Measurements from ENCODE around the gene MBD6.
"Not testable (repeated sequence)": the region's sequence is repeated elsewhere in the genome, so short reads cannot be mapped to it uniquely, and the experiment has no call there.

The MBD6 gene

DNA sequence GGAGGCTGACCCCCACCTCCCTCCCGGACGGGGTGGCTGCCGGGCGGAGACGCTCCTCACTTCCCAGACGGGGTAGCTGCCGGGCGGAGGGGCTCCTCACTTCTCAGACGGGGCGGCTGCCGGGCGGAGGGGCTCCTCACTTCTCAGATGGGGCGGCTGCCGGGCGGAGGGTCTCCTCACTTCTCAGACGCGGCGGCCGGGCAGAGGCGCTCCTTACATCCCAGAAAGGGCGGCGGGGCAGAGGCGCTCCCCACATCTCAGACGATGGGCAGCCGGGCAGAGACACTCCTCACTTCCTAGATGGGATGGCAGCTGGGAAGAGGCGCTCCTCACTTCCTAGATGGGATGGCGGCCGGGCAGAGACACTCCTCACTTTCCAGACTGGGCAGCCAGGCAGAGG is 14.8 kb upstream of the MBD6 start:
- not testable (repeated sequence) for DNase-seq (ENCODE audit: low spot score); ATAC-seq (ENCODE audit: low read depth); H3K4me1 ChIP-seq (ENCODE audit: insufficient read depth, poor library complexity, severe bottlenecking); H3K27me3 ChIP-seq (ENCODE audit: insufficient read depth, poor library complexity, severe bottlenecking); H3K27ac ChIP-seq (ENCODE audit: poor library complexity, severe bottlenecking); H3K9me3 ChIP-seq (ENCODE audit: severe bottlenecking); H3K4me3 ChIP-seq (ENCODE audit: severe bottlenecking)
- H3K36me3 ChIP-seq (ENCODE audit: low read depth) = peaks cover 87% of the 10 kb centered on the region

DNA sequence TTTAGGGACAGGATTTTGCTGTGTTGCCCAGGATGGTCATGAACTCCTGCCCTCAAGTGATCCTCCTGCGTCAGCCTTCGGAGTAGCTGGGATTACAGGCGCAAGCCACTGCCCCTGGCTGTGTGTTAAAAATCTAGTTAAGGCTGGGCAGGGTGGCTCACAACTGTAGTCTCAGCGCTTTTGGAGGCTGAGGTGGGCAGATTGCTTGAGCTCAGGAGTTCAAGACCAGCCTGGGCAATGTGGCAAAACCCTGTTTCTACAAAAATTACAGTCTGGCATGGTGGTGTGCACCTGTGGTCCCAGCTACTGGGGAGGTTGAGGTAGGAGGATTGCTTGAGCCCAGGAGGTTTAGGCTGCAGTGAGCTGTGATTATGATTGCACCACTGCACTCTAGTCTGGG is 11.5 kb upstream of the MBD6 start:
- no peak overlapping the region for H3K4me3 ChIP-seq (ENCODE audit: severe bottlenecking)
- H3K9me3 ChIP-seq (ENCODE audit: severe bottlenecking) = no peaks in the 10 kb centered on the region
- peaks cover 87% of the 10 kb centered on the region for H3K36me3 ChIP-seq (ENCODE audit: low read depth)
- H3K27me3 ChIP-seq (ENCODE audit: insufficient read depth, poor library complexity, severe bottlenecking) = no peaks in the 10 kb centered on the region
- no peak for DNase-seq (ENCODE audit: low spot score)
- no peak for TF ChIP-seq CTCF (IDR thresholded peaks at IDR 0.05; ENCODE audit: poor library complexity, severe bottlenecking)
- ATAC-seq (ENCODE audit: low read depth) = no peak
- H3K4me1 ChIP-seq (ENCODE audit: insufficient read depth, poor library complexity, severe bottlenecking) = peaks cover 7% of the 10 kb centered on the region
- H3K27ac ChIP-seq (ENCODE audit: poor library complexity, severe bottlenecking) = no peak overlapping the region

- Histone ChIP-seq H3K36me3 (ENCODE audit: low read depth) (peaks cover 87% of the 10 kb centered on the region), H3K9me3 (ENCODE audit: severe bottlenecking) (no peaks in the 10 kb centered on the region), H3K4me3 (ENCODE audit: severe bottlenecking) (no peak overlapping the region), H3K27ac (ENCODE audit: poor library complexity, severe bottlenecking) (no peak overlapping the region), H3K4me1 (ENCODE audit: insufficient read depth, poor library complexity, severe bottlenecking) (peaks cover 7% of the 10 kb centered on the region), H3K27me3 (ENCODE audit: insufficient read depth, poor library complexity, severe bottlenecking) (no peaks in the 10 kb centered on the region)
- no peak for TF ChIP-seq CTCF (IDR thresholded peaks at IDR 0.05; ENCODE audit: poor library complexity, severe bottlenecking)
- no peak for ATAC-seq (ENCODE audit: low read depth)
- DNase-seq (ENCODE audit: low spot score) = no peak
These were observed 10.9 kb upstream of the MBD6 start for GRCh38 chr12:57511588-57512325.

DNA sequence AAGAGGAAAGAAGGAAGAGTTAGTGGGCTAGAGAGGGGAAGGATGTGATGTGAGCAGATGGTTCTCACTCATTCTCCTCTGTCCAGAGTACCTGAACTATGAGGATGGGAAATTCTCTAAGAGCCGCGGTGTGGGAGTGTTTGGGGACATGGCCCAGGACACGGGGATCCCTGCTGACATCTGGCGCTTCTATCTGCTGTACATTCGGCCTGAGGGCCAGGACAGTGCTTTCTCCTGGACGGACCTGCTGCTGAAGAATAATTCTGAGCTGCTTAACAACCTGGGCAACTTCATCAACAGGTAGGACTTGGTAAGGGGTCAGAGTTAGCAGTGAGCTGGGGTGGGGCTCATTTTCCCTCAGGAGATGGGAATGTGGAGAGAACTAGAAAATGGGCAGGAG is 10.0 kb upstream of the MBD6 start:
- no peaks in the 10 kb centered on the region for H3K9me3 ChIP-seq (ENCODE audit: severe bottlenecking)
- H3K4me1 ChIP-seq (ENCODE audit: insufficient read depth, poor library complexity, severe bottlenecking) = peaks cover 7% of the 10 kb centered on the region
- no peak overlapping the region for H3K4me3 ChIP-seq (ENCODE audit: severe bottlenecking)
- TF ChIP-seq CTCF (IDR thresholded peaks at IDR 0.05; ENCODE audit: poor library complexity, severe bottlenecking) = no peak
- no peak for DNase-seq (ENCODE audit: low spot score)
- H3K27ac ChIP-seq (ENCODE audit: poor library complexity, severe bottlenecking) = no peak overlapping the region
- no peak for ATAC-seq (ENCODE audit: low read depth)
- no peaks in the 10 kb centered on the region for H3K27me3 ChIP-seq (ENCODE audit: insufficient read depth, poor library complexity, severe bottlenecking)
- H3K36me3 ChIP-seq (ENCODE audit: low read depth) = peaks cover 96% of the 10 kb centered on the region

DNA sequence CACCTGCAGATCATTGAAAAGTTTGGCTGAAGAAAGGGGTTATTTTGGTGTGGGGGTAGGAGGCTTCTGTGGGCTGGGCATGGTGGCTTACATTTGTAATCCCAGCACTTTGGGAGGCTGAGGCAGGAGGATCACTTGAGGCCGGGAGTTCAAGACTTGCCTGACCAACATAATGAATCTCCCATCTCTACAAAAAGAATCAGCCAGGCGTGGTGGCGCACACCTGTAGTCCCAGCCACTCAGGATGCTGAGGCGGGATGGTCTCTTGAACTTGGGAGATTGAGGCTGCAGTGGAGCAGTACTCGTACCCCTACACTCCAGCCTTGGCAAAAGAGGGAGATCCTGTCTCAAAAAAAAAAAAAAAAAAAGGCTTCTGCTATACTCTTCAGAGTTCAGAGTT is 9.4 kb upstream of the MBD6 start:
- no peaks in the 10 kb centered on the region for H3K27me3 ChIP-seq (ENCODE audit: insufficient read depth, poor library complexity, severe bottlenecking)
- H3K9me3 ChIP-seq (ENCODE audit: severe bottlenecking) = no peaks in the 10 kb centered on the region
- no peak overlapping the region for H3K4me3 ChIP-seq (ENCODE audit: severe bottlenecking)
- DNase-seq (ENCODE audit: low spot score) = no peak
- peaks cover 98% of the 10 kb centered on the region for H3K36me3 ChIP-seq (ENCODE audit: low read depth)
- peaks cover 10% of the 10 kb centered on the region for H3K4me1 ChIP-seq (ENCODE audit: insufficient read depth, poor library complexity, severe bottlenecking)
- TF ChIP-seq CTCF (IDR thresholded peaks at IDR 0.05; ENCODE audit: poor library complexity, severe bottlenecking) = no peak
- H3K27ac ChIP-seq (ENCODE audit: poor library complexity, severe bottlenecking) = no peak overlapping the region
- ATAC-seq (ENCODE audit: low read depth) = no peak

DNA sequence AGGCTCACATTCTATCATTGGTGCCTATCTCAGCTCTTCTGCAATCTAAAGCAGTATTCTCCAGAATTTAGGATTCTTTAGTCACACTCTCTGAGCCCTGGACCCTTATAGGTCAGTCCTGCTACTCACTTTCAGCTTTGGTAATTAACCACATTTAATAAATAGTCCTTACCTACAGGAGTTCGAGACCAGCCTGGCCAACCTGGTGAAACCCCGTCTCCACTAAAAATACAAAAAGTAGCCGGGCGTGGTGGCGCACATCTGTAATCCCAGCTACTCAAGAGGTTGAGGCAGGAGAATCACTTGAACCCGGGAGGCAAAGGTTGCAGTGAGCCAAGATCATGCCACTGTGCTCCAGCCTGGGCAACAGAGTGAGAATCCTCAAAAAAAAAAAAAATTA is 8.9 kb upstream of the MBD6 start:
- not testable (repeated sequence) for H3K27me3 ChIP-seq (ENCODE audit: insufficient read depth, poor library complexity, severe bottlenecking); DNase-seq (ENCODE audit: low spot score); H3K9me3 ChIP-seq (ENCODE audit: severe bottlenecking); H3K27ac ChIP-seq (ENCODE audit: poor library complexity, severe bottlenecking); H3K4me3 ChIP-seq (ENCODE audit: severe bottlenecking); ATAC-seq (ENCODE audit: low read depth)
- Histone ChIP-seq H3K36me3 (ENCODE audit: low read depth) (peaks cover 98% of the 10 kb centered on the region), H3K4me1 (ENCODE audit: insufficient read depth, poor library complexity, severe bottlenecking) (peaks cover 14% of the 10 kb centered on the region)

GRCh38 chr12:57514246-57514645 is 8.4 kb upstream of the MBD6 start:
- ATAC-seq (ENCODE audit: low read depth); H3K4me3 ChIP-seq (ENCODE audit: severe bottlenecking); DNase-seq (ENCODE audit: low spot score); H3K27ac ChIP-seq (ENCODE audit: poor library complexity, severe bottlenecking); H3K27me3 ChIP-seq (ENCODE audit: insufficient read depth, poor library complexity, severe bottlenecking); H3K9me3 ChIP-seq (ENCODE audit: severe bottlenecking): not testable (repeated sequence)
- Histone ChIP-seq H3K36me3 (ENCODE audit: low read depth) (peaks cover 98% of the 10 kb centered on the region), H3K4me1 (ENCODE audit: insufficient read depth, poor library complexity, severe bottlenecking) (peaks cover 17% of the 10 kb centered on the region)

Measured in RWPE2 (cell line).